Epidermal melanocyte (primary cell): ENCODE measurements around the gene CEACAM20.
"Not testable (repeated sequence)": the region's sequence is repeated elsewhere in the genome, so short reads cannot be mapped to it uniquely, and the experiment has no call there.

Experiments
- DNase-seq: peaks from one replicate; pipeline ENCODE4 v3.0.0; 2011; ENCODE audit warnings: low spot score; ENCODE audit not compliant: insufficient read length

Gene CEACAM20

GRCh38 chr19:44496711-44497110 is 32.8 kb downstream of the CEACAM20 start:
- no peak for DNase-seq

- DNase-seq = no peak
Measured at GRCh38 chr19:44476559-44477408, 52.7 kb downstream of the CEACAM20 start.

GRCh38 chr19:44468730-44469129 is 60.7 kb downstream of the CEACAM20 start:
- DNase-seq = not testable (repeated sequence)

- not testable (repeated sequence) for DNase-seq
Measured at GRCh38 chr19:44462600-44463286, 66.7 kb downstream of the CEACAM20 start.
